Fibroblast of lung (primary cell): ENCODE results near the gene BCL11A. TPM values are rescaled to one million over a fixed set of nuclear protein-coding genes. Genes with fewer than 3 reads are reported as not detected.

ENCODE experiments used
- DNase-seq, 2 donors: peaks; one replicate each; pipeline versions ENCODE4 v3.0.0 to v3.0.0-alpha.2; 2010; ENCODE audit warnings: low read depth in 2 of 2
- H2AFZ ChIP-seq: 2 replicates; pipeline ENCODE4 v1.5.1; 2012; ENCODE audit warnings: low read length, control low read depth, inconsistent platforms
- H3K27ac ChIP-seq: 2 replicates; pipeline ENCODE4 v1.5.1; 2011; ENCODE audit warnings: low read length, control low read depth; ENCODE audit not compliant: insufficient read depth
- H3K27me3 ChIP-seq: 2 replicates; pipeline ENCODE4 v1.5.1; 2011; ENCODE audit warnings: mild to moderate bottlenecking, low read length; ENCODE audit not compliant: control insufficient read depth, insufficient read depth
- H3K36me3 ChIP-seq: 2 replicates; pipeline ENCODE4 v1.5.1; 2011; ENCODE audit warnings: low read length; ENCODE audit not compliant: control insufficient read depth, insufficient read depth
- H3K4me1 ChIP-seq: 2 replicates; pipeline ENCODE4 v1.5.1; 2011; ENCODE audit warnings: low read length; ENCODE audit not compliant: control insufficient read depth, insufficient read depth; ENCODE audit errors: extremely low read depth
- H3K4me2 ChIP-seq: 2 replicates; pipeline ENCODE4 v1.5.1; 2011; ENCODE audit warnings: low read length, control low read depth; ENCODE audit not compliant: insufficient read depth; ENCODE audit errors: extremely low read depth
- H3K4me3 ChIP-seq, 4 experiments: fragments of 200-600 bp in 1 of 4; sonication (generic) in 1 of 4; replicated peaks in 1 of 4; 2 replicates each; pipeline ENCODE4 v1.5.1; 2011 to 2016; ENCODE audit warnings: low read length in 4 of 4, low read depth in 3 of 4, mild to moderate bottlenecking in 3 of 4, control low read depth in 2 of 4, inconsistent platforms in 1 of 4, mixed read lengths in 1 of 4; ENCODE audit not compliant: insufficient read depth in 1 of 4; ENCODE audit errors: control extremely low read depth in 1 of 4
- H3K79me2 ChIP-seq: 2 replicates; pipeline ENCODE4 v1.5.1; 2012; ENCODE audit warnings: mild to moderate bottlenecking, low read length, inconsistent platforms; ENCODE audit not compliant: control insufficient read depth, insufficient read depth
- H3K9ac ChIP-seq: 2 replicates; pipeline ENCODE4 v1.5.1; 2011; ENCODE audit warnings: mild to moderate bottlenecking, low read length, control low read depth; ENCODE audit not compliant: insufficient read depth
- H3K9me3 ChIP-seq: 2 replicates; pipeline ENCODE4 v1.5.1; 2012; ENCODE audit warnings: low read depth, low read length; ENCODE audit not compliant: control insufficient read depth, insufficient read depth
- H4K20me1 ChIP-seq: 2 replicates; pipeline ENCODE4 v1.5.1; 2011; ENCODE audit warnings: low read length; ENCODE audit not compliant: control insufficient read depth, insufficient read depth; ENCODE audit errors: extremely low read depth
- EZH2 ChIP-seq: IDR thresholded peaks from 2 replicates; pipeline ENCODE4 v1.5.1; 2012; ENCODE audit warnings: low read length, control low read depth, mild to moderate bottlenecking; ENCODE audit errors: missing control alignments
- polyA plus RNA-seq, 2 donors: library from polyadenylated mRNA; depleted of rRNA in 1 of 2; stranded (reverse) in 1 of 2; unstranded in 1 of 2; fragments of >200 nt; gene quantifications; 2 replicates each; pipeline ENCODE4 v1.2.1, GENCODE V29; 2011 to 2012; ENCODE audit warnings: missing spikeins in 1 of 2
- total RNA-seq: library from RNA; depleted of rRNA; stranded (reverse); fragments of >200 nt; gene quantifications from 2 replicates; pipeline ENCODE4 v1.2.1, GENCODE V29; 2014
- TF ChIP-seq, protein P1 (sequence below), 2 donors: IDR thresholded peaks in 1 of 2; conservative IDR thresholded peaks in 1 of 2; 1 replicate in 1 of 2; 2 replicates in 1 of 2; pipeline ENCODE4 v1.5.1; 2011 to 2012; ENCODE audit warnings: low read length in 2 of 2, control low read depth in 1 of 2, inconsistent platforms in 1 of 2, low read depth in 1 of 2, mild to moderate bottlenecking in 1 of 2

BCL11A gene
- total and polyA plus RNA-seq, 2 donors (not counting 1 experiment from before 2014, with no cell fraction given), result 0.09 to 0.17 TPM

DNA sequence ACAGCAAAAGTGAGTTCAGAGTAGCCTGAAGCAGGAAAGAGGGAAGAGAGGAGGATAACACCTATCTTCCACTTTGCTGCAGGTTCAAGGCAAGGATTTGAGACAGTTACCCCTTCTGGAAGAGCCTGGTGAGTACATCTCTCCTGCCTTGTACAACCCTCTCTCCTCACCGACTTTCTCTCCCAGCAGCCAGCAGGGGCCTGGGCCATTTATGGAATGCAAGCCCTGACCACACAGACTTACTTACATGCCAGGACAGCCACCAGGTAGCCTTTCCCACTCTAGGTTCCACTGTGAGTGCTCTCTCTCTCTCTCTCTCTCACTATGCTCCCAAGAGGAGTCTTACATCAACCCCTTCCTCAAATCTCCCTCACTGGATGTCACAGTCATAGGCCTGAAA is 57.0 kb downstream of the BCL11A start:
- H3K4me1 ChIP-seq, result no peaks in the 10 kb centered on the region
- no peaks in the 10 kb centered on the region for H3K36me3 ChIP-seq
- DNase-seq, result peak in 1 of 2 donors; percentile 36
- H3K4me2 ChIP-seq, result no peak overlapping the region
- no peaks in the 10 kb centered on the region for H3K9me3 ChIP-seq
- H3K79me2 ChIP-seq, result no peaks in the 10 kb centered on the region
- H4K20me1 ChIP-seq, result no peaks in the 10 kb centered on the region
- H3K27ac ChIP-seq, result no peak overlapping the region
- no peak overlapping the region for H3K4me3 ChIP-seq
- H2AFZ ChIP-seq, result no peak overlapping the region
- TF ChIP-seq, protein P1, sequence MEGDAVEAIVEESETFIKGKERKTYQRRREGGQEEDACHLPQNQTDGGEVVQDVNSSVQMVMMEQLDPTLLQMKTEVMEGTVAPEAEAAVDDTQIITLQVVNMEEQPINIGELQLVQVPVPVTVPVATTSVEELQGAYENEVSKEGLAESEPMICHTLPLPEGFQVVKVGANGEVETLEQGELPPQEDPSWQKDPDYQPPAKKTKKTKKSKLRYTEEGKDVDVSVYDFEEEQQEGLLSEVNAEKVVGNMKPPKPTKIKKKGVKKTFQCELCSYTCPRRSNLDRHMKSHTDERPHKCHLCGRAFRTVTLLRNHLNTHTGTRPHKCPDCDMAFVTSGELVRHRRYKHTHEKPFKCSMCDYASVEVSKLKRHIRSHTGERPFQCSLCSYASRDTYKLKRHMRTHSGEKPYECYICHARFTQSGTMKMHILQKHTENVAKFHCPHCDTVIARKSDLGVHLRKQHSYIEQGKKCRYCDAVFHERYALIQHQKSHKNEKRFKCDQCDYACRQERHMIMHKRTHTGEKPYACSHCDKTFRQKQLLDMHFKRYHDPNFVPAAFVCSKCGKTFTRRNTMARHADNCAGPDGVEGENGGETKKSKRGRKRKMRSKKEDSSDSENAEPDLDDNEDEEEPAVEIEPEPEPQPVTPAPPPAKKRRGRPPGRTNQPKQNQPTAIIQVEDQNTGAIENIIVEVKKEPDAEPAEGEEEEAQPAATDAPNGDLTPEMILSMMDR (conservative IDR thresholded peaks at IDR 0.05 in 1 of 2, IDR thresholded peaks at IDR 0.05 in 1 of 2; ENCODE audit: low read depth in 1 of 2, low read length in 2 of 2), result no peak
- TF ChIP-seq EZH2, result no peak
- no peak overlapping the region for H3K9ac ChIP-seq
- H3K27me3 ChIP-seq, result no peaks in the 10 kb centered on the region

- no peaks in the 10 kb centered on the region for H3K4me1 ChIP-seq
- H3K27ac ChIP-seq, result no peak overlapping the region
- no peak overlapping the region for H2AFZ ChIP-seq
- no peak for DNase-seq
- H3K9me3 ChIP-seq, result no peaks in the 10 kb centered on the region
- no peaks in the 10 kb centered on the region for H4K20me1 ChIP-seq
- H3K79me2 ChIP-seq, result no peaks in the 10 kb centered on the region
- H3K9ac ChIP-seq, result no peak overlapping the region
- TF ChIP-seq, protein P1 (conservative IDR thresholded peaks at IDR 0.05 in 1 of 2, IDR thresholded peaks at IDR 0.05 in 1 of 2; ENCODE audit: low read depth in 1 of 2, low read length in 2 of 2), result no peak
- no peak for TF ChIP-seq EZH2
- H3K4me3 ChIP-seq, result no peak overlapping the region
- H3K27me3 ChIP-seq, result no peaks in the 10 kb centered on the region
- H3K4me2 ChIP-seq, result no peak overlapping the region
- H3K36me3 ChIP-seq, result no peaks in the 10 kb centered on the region
Observed at GRCh38 chr2:60495041-60495625, 58.3 kb downstream of the BCL11A start.

DNA sequence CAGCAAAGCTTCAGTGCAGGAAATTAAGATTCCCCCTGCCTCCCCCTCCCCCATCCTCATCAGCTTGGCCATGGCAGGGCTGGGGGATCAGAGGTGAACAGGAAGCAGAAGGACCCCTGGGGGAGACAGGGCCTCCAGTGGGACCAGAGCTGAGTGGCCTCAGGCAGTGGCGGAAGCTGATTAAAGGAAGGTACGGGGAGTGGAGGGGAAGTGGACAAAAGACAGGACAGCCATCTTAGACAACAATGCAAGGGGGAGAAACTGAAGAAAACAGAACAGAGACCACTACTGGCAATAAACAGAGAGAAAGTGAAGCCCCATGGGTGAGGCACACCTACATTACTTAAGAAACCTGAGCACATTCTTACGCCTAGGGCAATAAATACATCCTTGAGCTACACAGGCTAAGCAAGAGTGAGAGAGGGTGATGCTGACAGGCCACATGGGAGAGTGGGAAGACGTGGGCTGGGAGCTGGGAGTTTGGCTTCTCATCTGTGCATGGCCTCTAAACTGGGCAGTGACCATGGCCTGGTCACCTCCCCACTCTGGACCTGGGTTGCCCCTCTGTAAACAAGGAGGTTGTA is 59.6 kb downstream of the BCL11A start:
- H3K79me2 ChIP-seq, result no peaks in the 10 kb centered on the region
- TF ChIP-seq, protein P1 (conservative IDR thresholded peaks at IDR 0.05 in 1 of 2, IDR thresholded peaks at IDR 0.05 in 1 of 2; ENCODE audit: low read depth in 1 of 2, low read length in 2 of 2), result no peak
- no peak for TF ChIP-seq EZH2

More for the DNA sequence above, 59.6 kb downstream of the BCL11A start:
- H3K4me3 ChIP-seq, result no peak overlapping the region
- no peaks in the 10 kb centered on the region for H3K27me3 ChIP-seq
- H3K27ac ChIP-seq, result no peak overlapping the region
- H3K4me2 ChIP-seq, result no peak overlapping the region
- no peaks in the 10 kb centered on the region for H3K36me3 ChIP-seq
- H3K4me1 ChIP-seq, result no peaks in the 10 kb centered on the region
- no peak overlapping the region for H3K9ac ChIP-seq
- no peaks in the 10 kb centered on the region for H3K9me3 ChIP-seq
- no peaks in the 10 kb centered on the region for H4K20me1 ChIP-seq
- H2AFZ ChIP-seq, result no peak overlapping the region
- DNase-seq, result no peak
